SK-N-SH (cell line): ENCODE data around the gene DGLUCY. TPM values are rescaled to one million over a fixed set of nuclear protein-coding genes. Genes with fewer than 3 reads are reported as not detected.

Experiments
- CTCF ChIA-PET: fragments of 300-600, 350-600 bp; formaldehyde crosslinking; extraction: SDS; loops from one replicate; lab custom pipeline; 2021; lab: Yijun Ruan, JAX
- POLR2A ChIA-PET: fragments of 350-600 bp; sonication (Branson Sonifier 250); formaldehyde crosslinking; extraction: SDS; loops from one replicate; lab custom pipeline; 2020; ENCODE audit warnings: antibody characterized with exemption, inconsistent platforms; lab: Yijun Ruan, JAX
- DNase-seq: peaks from one replicate; pipeline ENCODE4 v3.0.0; 2012
- H2AFZ ChIP-seq: fragments of 200-600 bp; sonication (generic); 2 replicates; pipeline ENCODE4 v1.8.1; 2016; ENCODE audit warnings: antibody characterized with exemption, mild to moderate bottlenecking, low read depth
- H3F3A ChIP-seq: fragments of 200-600 bp; sonication (generic); replicated peaks from 2 replicates; pipeline ENCODE3; 2016; ENCODE audit warnings: antibody characterized with exemption, mild to moderate bottlenecking; ENCODE audit not compliant: insufficient read depth
- H3K27ac ChIP-seq, 2 experiments: fragments of 200-500 bp in 1 of 2; fragments of 200-600 bp in 1 of 2; sonication (Bioruptor generic) in 1 of 2; sonication (generic), shearing (Covaris generic) in 1 of 2; 2 replicates each; pipeline versions ENCODE4 v1.5.1 to v1.6.1; 2014 to 2016; ENCODE audit warnings: low read depth in 2 of 2, inconsistent platforms in 1 of 2, low read length in 1 of 2, mild to moderate bottlenecking in 1 of 2, mixed read lengths in 1 of 2
- H3K27me3 ChIP-seq: fragments of 200-600 bp; sonication (generic), shearing (Covaris generic); 2 replicates; pipeline ENCODE4 v1.6.1; 2016; ENCODE audit warnings: mixed run types; ENCODE audit not compliant: insufficient read depth
- H3K36me3 ChIP-seq, 2 experiments: fragments of 200-500 bp in 1 of 2; fragments of 200-600 bp in 1 of 2; sonication (Bioruptor generic) in 1 of 2; sonication (generic) in 1 of 2; replicated peaks in 1 of 2; 2 replicates each; pipeline versions ENCODE3 to v1.5.1; 2014 to 2016; ENCODE audit warnings: low read length in 1 of 2, mild to moderate bottlenecking in 1 of 2; ENCODE audit not compliant: insufficient read depth in 2 of 2, control insufficient read depth in 1 of 2
- H3K4me1 ChIP-seq, 2 experiments: fragments of 200-500 bp in 1 of 2; fragments of 200-600 bp in 1 of 2; sonication (Bioruptor generic) in 1 of 2; sonication (generic), shearing (Covaris generic) in 1 of 2; 2 replicates each; pipeline versions ENCODE4 v1.5.1 to v1.6.1; 2014 to 2016; ENCODE audit warnings: low read depth in 1 of 2, low read length in 1 of 2, mixed run types in 1 of 2; ENCODE audit not compliant: insufficient read depth in 2 of 2, control insufficient read depth in 1 of 2
- H3K4me2 ChIP-seq: fragments of 200-600 bp; sonication (generic), shearing (Covaris generic); 2 replicates; pipeline ENCODE4 v1.6.1; 2017; ENCODE audit warnings: mixed run types
- H3K4me3 ChIP-seq, 2 experiments: fragments of 200-500 bp in 1 of 2; fragments of 200-600 bp in 1 of 2; sonication (Bioruptor generic) in 1 of 2; sonication (generic), shearing (Covaris generic) in 1 of 2; 2 replicates each; pipeline versions ENCODE4 v1.5.1 to v1.8.1; 2014 to 2016; ENCODE audit warnings: low read depth in 2 of 2, inconsistent platforms in 1 of 2, low read length in 1 of 2, mild to moderate bottlenecking in 1 of 2, mixed read lengths in 1 of 2, moderate library complexity in 1 of 2
- H3K79me2 ChIP-seq: fragments of 200-600 bp; sonication (generic); 2 replicates; pipeline ENCODE4 v1.8.1; 2017; ENCODE audit warnings: mild to moderate bottlenecking; ENCODE audit not compliant: insufficient read depth
- H3K9ac ChIP-seq: fragments of 200-600 bp; sonication (generic); 2 replicates; pipeline ENCODE4 v1.6.1; 2017; ENCODE audit warnings: mixed run types
- H3K9me2 ChIP-seq: fragments of 200-600 bp; sonication (generic); 2 replicates; pipeline ENCODE4 v1.6.1; 2017; ENCODE audit warnings: mixed run types
- H3K9me3 ChIP-seq: fragments of 200-600 bp; sonication (generic); 2 replicates; pipeline ENCODE4 v1.6.1; 2017; ENCODE audit warnings: mixed run types, mild to moderate bottlenecking, moderate library complexity
- H4K20me1 ChIP-seq: fragments of 200-600 bp; sonication (generic); 2 replicates; pipeline ENCODE4 v1.6.1; 2017; ENCODE audit warnings: mild to moderate bottlenecking, mixed run types; ENCODE audit not compliant: insufficient read depth
- ELF1 ChIP-seq: IDR thresholded peaks from 2 replicates; pipeline ENCODE4 v1.4.0; 2012
- EP300 ChIP-seq, 2 experiments: IDR thresholded peaks; 2 replicates each; pipeline versions ENCODE4 v1.4.0 to v1.6.1; 2012; ENCODE audit warnings: borderline replicate concordance in 1 of 2, low read depth in 1 of 2, low read length in 1 of 2
- GABPA ChIP-seq: IDR thresholded peaks from 2 replicates; pipeline ENCODE4 v1.4.0; 2012; ENCODE audit warnings: low read depth, mild to moderate bottlenecking
- MXI1 ChIP-seq: IDR thresholded peaks from 2 replicates; pipeline ENCODE4 v1.6.1; 2012; ENCODE audit warnings: mild to moderate bottlenecking, low read depth, low read length, improper control_type of control experiment
- NFIC ChIP-seq: IDR thresholded peaks from 2 replicates; pipeline ENCODE4 v1.4.0; 2012; ENCODE audit warnings: borderline replicate concordance
- NRF1 ChIP-seq: IDR thresholded peaks from 2 replicates; pipeline ENCODE4 v1.6.1; 2012; ENCODE audit warnings: low read depth, mild to moderate bottlenecking, low read length
- POLR2AphosphoS5 ChIP-seq: IDR thresholded peaks from 2 replicates; pipeline ENCODE4 v1.6.1; 2012; ENCODE audit warnings: low read depth, low read length
- RCOR1 ChIP-seq: fragments of 150-350 bp; IDR thresholded peaks from 2 replicates; pipeline ENCODE4 v1.6.1; 2017; ENCODE audit warnings: antibody characterized with exemption, low read length
- RFX5 ChIP-seq: IDR thresholded peaks from 2 replicates; pipeline ENCODE4 v1.6.1; 2012; ENCODE audit warnings: mild to moderate bottlenecking, improper control_type of control experiment, low read length
- SMC3 ChIP-seq: IDR thresholded peaks from 2 replicates; pipeline ENCODE4 v1.6.1; 2012; ENCODE audit warnings: low read depth, low read length, improper control_type of control experiment
- TCF12 ChIP-seq: IDR thresholded peaks from 2 replicates; pipeline ENCODE4 v1.4.0; 2012
- WGBS: methylation state at CpG from one replicate; pipeline ENCODE4 v1.1.6; 2017; ENCODE audit warnings: low lambda C conversion rate; 5-methylcytosine and 5-hydroxymethylcytosine counted together
- polyA plus RNA-seq, 3 experiments: library from polyadenylated mRNA; depleted of rRNA; stranded (reverse); fragments of >200 nt; gene quantifications; 2 replicates each; pipeline ENCODE4 v1.2.3, GENCODE V29; 2012
- TF ChIP-seq, protein P1 (sequence below): IDR thresholded peaks from 2 replicates; pipeline ENCODE4 v1.4.0; 2012; ENCODE audit warnings: low read depth, borderline replicate concordance
- TF ChIP-seq, protein P2 (sequence below): IDR thresholded peaks from 2 replicates; pipeline ENCODE4; 2012

DGLUCY gene
- polyA plus RNA-seq, 1 of the 3 experiments (the other 2 are of a cell fraction) = 17.2 TPM

DNA sequence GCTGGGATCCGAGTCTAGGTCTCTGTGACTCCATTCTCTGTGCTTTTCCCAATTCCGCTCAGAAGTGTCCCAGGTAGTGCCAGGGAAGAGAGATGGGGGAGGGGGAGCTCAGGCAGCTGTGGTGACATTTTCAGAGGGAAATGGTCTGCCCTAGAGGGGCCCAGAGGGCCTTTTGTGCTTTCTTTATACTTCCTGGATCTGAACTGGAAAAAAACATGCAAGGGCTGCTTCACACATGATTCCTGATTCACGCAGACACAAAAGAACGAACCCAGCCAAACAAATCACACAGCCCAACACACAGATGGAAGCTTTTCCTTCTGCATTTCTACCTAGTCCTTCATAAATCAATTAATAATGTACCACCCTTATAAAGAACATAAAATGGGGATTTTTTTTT lies 104.1 kb downstream of the DGLUCY start:
- ChIA-PET CTCF (no interaction called here), POLR2A (no interaction called here)
- no peaks in the 10 kb centered on the region for H4K20me1 ChIP-seq
- H2AFZ ChIP-seq = no peak overlapping the region
- no peaks in the 10 kb centered on the region for H3F3A ChIP-seq
- no peaks in the 10 kb centered on the region for H3K27me3 ChIP-seq
- no peaks in the 10 kb centered on the region; a peak in 1 of 4 replicates for H3K4me1 ChIP-seq
- no peaks in the 10 kb centered on the region for H3K79me2 ChIP-seq
- DNase-seq = no peak
- H3K4me2 ChIP-seq = no peak overlapping the region
- H3K27ac ChIP-seq = no peak overlapping the region
- TF ChIP-seq NRF1 (no peak), RCOR1 (no peak), ELF1 (no peak), MXI1 (no peak), SMC3 (no peak), POLR2AphosphoS5 (no peak)
- no peaks in the 10 kb centered on the region for H3K9me2 ChIP-seq
- no peak overlapping the region for H3K9ac ChIP-seq
- no peaks in the 10 kb centered on the region for H3K9me3 ChIP-seq
- no peak overlapping the region for H3K4me3 ChIP-seq
- peaks cover 0 to 6% of the 10 kb centered on the region in 2 experiments for H3K36me3 ChIP-seq
- WGBS = 91% methylated on average over 4 of the region's 4 CpGs

DNA sequence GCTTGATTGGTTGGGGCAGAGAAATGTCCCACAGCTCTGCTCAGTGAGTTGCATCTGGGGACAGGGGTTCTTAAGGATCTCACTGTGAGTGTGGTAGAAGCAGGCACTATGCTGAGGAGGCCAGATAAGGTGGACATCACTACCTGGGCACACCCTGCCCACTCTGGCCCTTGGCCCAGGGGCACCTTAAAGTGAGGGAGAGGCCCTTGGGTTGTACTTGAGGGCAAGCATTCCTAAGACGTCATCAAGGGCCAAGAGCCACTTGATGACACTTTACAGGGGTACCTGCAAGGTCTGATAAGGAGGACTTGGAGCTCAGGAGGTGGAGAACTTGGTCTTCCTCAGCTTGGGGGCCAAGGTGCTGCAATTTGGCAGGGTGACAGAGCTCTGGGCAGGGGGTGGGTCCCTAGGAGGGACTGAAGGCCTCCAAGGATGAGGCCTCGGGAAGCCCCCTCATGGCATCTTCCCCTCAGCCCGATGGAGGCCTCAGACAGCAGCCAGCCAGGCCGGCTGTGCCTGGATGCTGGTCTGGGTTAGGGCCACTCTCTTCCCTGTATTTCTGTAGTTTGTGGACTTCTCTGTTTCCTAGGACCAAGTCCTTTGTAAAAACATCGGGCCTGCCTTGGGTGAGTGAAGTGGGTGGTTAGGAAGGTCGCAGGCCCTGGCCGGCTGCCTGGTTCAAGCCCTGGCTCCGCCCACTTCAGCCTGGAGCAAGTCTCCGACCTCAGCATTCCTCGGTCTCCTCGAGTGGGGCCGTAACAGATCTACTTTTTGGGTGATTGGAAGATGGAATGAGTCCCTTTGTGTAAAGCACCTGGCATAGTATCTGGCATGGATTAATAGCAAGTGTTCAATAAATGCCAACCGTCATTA lies 105.9 kb downstream of the DGLUCY start:
- TF ChIP-seq NRF1 (no peak), TCF12 (no peak)
- TF ChIP-seq, all 33 proteins: peak for 0
- no peaks in the 10 kb centered on the region for H3F3A ChIP-seq
- no peaks in the 10 kb centered on the region for H3K27me3 ChIP-seq
- no peak overlapping the region for H3K27ac ChIP-seq
- H3K4me3 ChIP-seq = no peak overlapping the region
- H3K79me2 ChIP-seq = no peaks in the 10 kb centered on the region
- DNase-seq = no peak
- no peak overlapping the region for H3K4me2 ChIP-seq
- H3K9me2 ChIP-seq = no peaks in the 10 kb centered on the region
- H3K9ac ChIP-seq = no peak overlapping the region
- peaks cover 0 to 7% of the 10 kb centered on the region in 2 experiments for H3K36me3 ChIP-seq
- no peaks in the 10 kb centered on the region; a peak in 1 of 4 replicates for H3K4me1 ChIP-seq
- 98% methylated on average over 6 of the region's 13 CpGs for WGBS
- H4K20me1 ChIP-seq = no peaks in the 10 kb centered on the region
- no peak overlapping the region for H2AFZ ChIP-seq
- POLR2A ChIA-PET = interaction anchor here (0.6 kb wide), 1 partner anchor 12 kb away, joined by 5 read pairs; no protein-coding TSS in a partner anchor
- CTCF ChIA-PET = no interaction called here
- H3K9me3 ChIP-seq = no peaks in the 10 kb centered on the region

DNA sequence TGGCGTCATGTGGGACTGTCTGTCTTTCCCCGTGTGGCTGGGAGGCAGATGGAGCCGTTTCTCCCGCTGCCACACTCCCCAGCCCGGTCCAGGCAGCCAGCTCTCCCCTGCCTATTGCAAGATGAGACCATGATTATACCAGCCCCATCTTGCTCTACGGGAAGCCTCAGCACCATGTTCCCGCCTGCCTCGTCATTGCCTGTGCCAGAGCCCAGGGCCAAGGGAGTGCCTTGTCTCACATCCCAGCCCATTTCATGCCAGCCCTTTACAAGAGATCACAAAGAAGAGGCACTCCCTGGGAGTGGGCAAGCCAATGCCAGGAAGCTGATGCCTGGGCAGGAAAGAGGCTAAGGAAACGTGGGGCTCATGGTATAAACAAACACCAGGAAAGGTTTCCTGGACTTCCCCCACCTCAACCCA lies 106.7 kb downstream of the DGLUCY start:
- Histone ChIP-seq H3K36me3 (peaks cover 0 to 5% of the 10 kb centered on the region in 2 experiments), H2AFZ (no peak overlapping the region)
- TF ChIP-seq RFX5 (no peak), NRF1 (no peak), EP300 (IDR thresholded peaks at IDR 0.05; ENCODE audit: borderline replicate concordance in 1 of 2, low read depth in 1 of 2, low read length in 1 of 2) (no peak), GABPA (no peak), NFIC (no peak)
- TF ChIP-seq, protein P1, sequence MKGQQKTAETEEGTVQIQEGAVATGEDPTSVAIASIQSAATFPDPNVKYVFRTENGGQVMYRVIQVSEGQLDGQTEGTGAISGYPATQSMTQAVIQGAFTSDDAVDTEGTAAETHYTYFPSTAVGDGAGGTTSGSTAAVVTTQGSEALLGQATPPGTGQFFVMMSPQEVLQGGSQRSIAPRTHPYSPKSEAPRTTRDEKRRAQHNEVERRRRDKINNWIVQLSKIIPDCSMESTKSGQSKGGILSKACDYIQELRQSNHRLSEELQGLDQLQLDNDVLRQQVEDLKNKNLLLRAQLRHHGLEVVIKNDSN = no peak
- TF ChIP-seq, protein P2, sequence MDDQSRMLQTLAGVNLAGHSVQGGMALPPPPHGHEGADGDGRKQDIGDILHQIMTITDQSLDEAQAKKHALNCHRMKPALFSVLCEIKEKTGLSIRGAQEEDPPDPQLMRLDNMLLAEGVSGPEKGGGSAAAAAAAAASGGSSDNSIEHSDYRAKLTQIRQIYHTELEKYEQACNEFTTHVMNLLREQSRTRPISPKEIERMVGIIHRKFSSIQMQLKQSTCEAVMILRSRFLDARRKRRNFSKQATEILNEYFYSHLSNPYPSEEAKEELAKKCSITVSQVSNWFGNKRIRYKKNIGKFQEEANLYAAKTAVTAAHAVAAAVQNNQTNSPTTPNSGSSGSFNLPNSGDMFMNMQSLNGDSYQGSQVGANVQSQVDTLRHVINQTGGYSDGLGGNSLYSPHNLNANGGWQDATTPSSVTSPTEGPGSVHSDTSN = no peak

More for the DNA sequence above, 106.7 kb downstream of the DGLUCY start:
- Histone ChIP-seq H3F3A (no peaks in the 10 kb centered on the region), H3K4me1 (no peaks in the 10 kb centered on the region; a peak in 1 of 4 replicates), H3K27ac (no peak overlapping the region), H3K9ac (no peak overlapping the region), H3K4me2 (no peak overlapping the region), H3K4me3 (no peak overlapping the region), H3K9me2 (no peaks in the 10 kb centered on the region), H4K20me1 (no peaks in the 10 kb centered on the region), H3K27me3 (no peaks in the 10 kb centered on the region), H3K79me2 (no peaks in the 10 kb centered on the region), H3K9me3 (no peaks in the 10 kb centered on the region)
- ChIA-PET POLR2A (no interaction called here), CTCF (no interaction called here)
- no peak for DNase-seq
- WGBS = 94% methylated on average over 8 of the region's 9 CpGs
